ACC112 (cell line): ENCODE measurements around the gene PSRC1.
A peak's percentile ranks its signal among the peaks of the same experiment; 100 is the strongest.

Experiments
- H2AFZ ChIP-seq: fragments of 200-600 bp; sonication (generic); one replicate; pipeline ENCODE4 v1.6.0; 2017; ENCODE audit warnings: antibody characterized with exemption, low read length; ENCODE audit not compliant: unreplicated experiment
- H3K27ac ChIP-seq: fragments of 200-600 bp; sonication (generic); 2 replicates; pipeline ENCODE4 v1.5.1; 2014; ENCODE audit warnings: low read depth, mild to moderate bottlenecking, antibody characterized with exemption, low read length, moderate library complexity
- H3K27me3 ChIP-seq: fragments of 200-600 bp; sonication (generic); 2 replicates; pipeline ENCODE4 v1.6.1; 2014; ENCODE audit warnings: mild to moderate bottlenecking, antibody characterized with exemption, low read length, moderate library complexity, mixed read lengths; ENCODE audit not compliant: insufficient read depth
- H3K36me3 ChIP-seq: fragments of 200-600 bp; sonication (generic); 2 replicates; pipeline ENCODE4 v1.6.1; 2016; ENCODE audit warnings: mild to moderate bottlenecking, antibody characterized with exemption, low read length, moderate library complexity, mixed read lengths; ENCODE audit not compliant: insufficient read depth
- H3K4me1 ChIP-seq: fragments of 200-600 bp; sonication (generic); one replicate; pipeline ENCODE4 v1.6.1; 2016; ENCODE audit warnings: low read length, mixed read lengths; ENCODE audit not compliant: insufficient read depth, unreplicated experiment, control insufficient read depth
- H3K4me3 ChIP-seq: fragments of 200-600 bp; sonication (generic); 2 replicates; pipeline ENCODE4 v1.5.1; 2014; ENCODE audit warnings: mild to moderate bottlenecking, low read depth, low read length
- H3K79me2 ChIP-seq: fragments of 200-600 bp; sonication (generic); one replicate; pipeline ENCODE4 v1.6.0; 2016; ENCODE audit warnings: low read length; ENCODE audit not compliant: control insufficient read depth, unreplicated experiment, insufficient read depth

Gene PSRC1

GRCh38 chr1:109282952-109283747, at the start of gene PSRC1:
TSS of gene PSRC1 (minus strand) at chr1:109283145.
- H3K4me1 ChIP-seq, result peaks cover 16% of the 10 kb centered on the region
- no peaks in the 10 kb centered on the region for H3K27me3 ChIP-seq
- H2AFZ ChIP-seq, result peak within 1 kb of the TSS; percentile 58
- peaks cover 21% of the 10 kb centered on the region for H3K79me2 ChIP-seq
- peak within 1 kb of the TSS; percentile 52 for H3K27ac ChIP-seq
- no peaks in the 10 kb centered on the region for H3K36me3 ChIP-seq
- peak within 1 kb of the TSS; percentile 84 for H3K4me3 ChIP-seq

DNA sequence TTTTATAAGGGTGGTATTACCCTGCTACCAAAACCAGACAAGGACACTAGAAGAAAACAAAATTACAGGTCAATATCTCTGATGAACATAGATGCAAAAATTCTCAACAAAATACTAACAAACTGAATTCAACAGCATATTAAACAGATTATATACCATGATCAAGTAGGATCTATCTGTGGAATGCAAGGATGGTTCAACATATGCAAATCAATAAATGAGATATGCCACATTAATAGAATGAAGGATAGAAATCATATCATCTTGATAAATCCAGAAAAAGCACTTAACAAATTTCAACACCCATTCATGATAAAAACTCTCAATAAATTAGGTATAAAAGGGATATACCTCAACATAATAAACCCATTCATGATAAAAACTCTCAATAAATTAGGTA, 48.2 kb upstream of the PSRC1 start:
- Histone ChIP-seq H3K4me3 (no peak overlapping the region), H3K27me3 (no peaks in the 10 kb centered on the region)

GRCh38 chr1:109327285-109327684, 44.3 kb upstream of the PSRC1 start:
- Histone ChIP-seq H3K27ac (no peak overlapping the region), H3K79me2 (no peaks in the 10 kb centered on the region), H3K4me1 (no peaks in the 10 kb centered on the region), H3K36me3 (peaks cover 14% of the 10 kb centered on the region; the same call in 1 of the 2 replicates), H3K4me3 (no peak overlapping the region), H2AFZ (no peak overlapping the region), H3K27me3 (no peaks in the 10 kb centered on the region)

More for the DNA sequence above, 48.2 kb upstream of the PSRC1 start:
- no peak overlapping the region for H2AFZ ChIP-seq
- H3K36me3 ChIP-seq, result peaks cover 19% of the 10 kb centered on the region; the same call in 1 of the 2 replicates
- no peaks in the 10 kb centered on the region for H3K79me2 ChIP-seq
- no peaks in the 10 kb centered on the region for H3K4me1 ChIP-seq
- H3K27ac ChIP-seq, result no peak overlapping the region

DNA sequence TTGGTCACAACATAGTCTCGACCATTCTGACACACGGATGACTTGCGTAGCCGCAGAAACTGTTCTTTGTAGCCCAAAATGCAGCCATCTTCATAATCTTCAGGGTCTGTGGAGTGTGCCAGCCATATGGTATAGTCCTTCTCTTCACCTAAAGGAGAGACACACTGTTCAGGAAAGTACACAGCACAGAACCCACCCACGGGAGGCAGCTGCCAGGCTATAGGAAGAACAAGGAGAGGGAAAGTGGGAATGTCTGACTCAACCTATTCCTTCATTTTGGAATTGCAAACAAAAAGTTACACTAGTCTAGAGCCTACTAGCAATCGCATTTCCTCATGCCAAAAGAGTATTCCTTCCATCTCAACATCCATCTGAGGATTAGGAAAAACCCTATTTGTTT, 40.0 kb upstream of the PSRC1 start:
- H3K79me2 ChIP-seq, result no peaks in the 10 kb centered on the region
- H3K36me3 ChIP-seq, result no peaks in the 10 kb centered on the region
- no peak overlapping the region for H2AFZ ChIP-seq
- no peak overlapping the region for H3K4me3 ChIP-seq
- no peaks in the 10 kb centered on the region for H3K4me1 ChIP-seq
- no peak overlapping the region for H3K27ac ChIP-seq
- no peaks in the 10 kb centered on the region for H3K27me3 ChIP-seq

- Histone ChIP-seq H3K4me3 (no peak overlapping the region), H2AFZ (no peak overlapping the region), H3K27ac (no peak overlapping the region), H3K27me3 (no peaks in the 10 kb centered on the region), H3K4me1 (no peaks in the 10 kb centered on the region), H3K79me2 (no peaks in the 10 kb centered on the region), H3K36me3 (no peaks in the 10 kb centered on the region)
These were observed 36.2 kb upstream of the PSRC1 start for GRCh38 chr1:109319114-109319513.

- no peak overlapping the region for H2AFZ ChIP-seq
- H3K4me3 ChIP-seq, result no peak overlapping the region
- no peaks in the 10 kb centered on the region for H3K79me2 ChIP-seq
- H3K27me3 ChIP-seq, result no peaks in the 10 kb centered on the region
- H3K27ac ChIP-seq, result no peak overlapping the region
- H3K36me3 ChIP-seq, result no peaks in the 10 kb centered on the region
- peaks cover 4% of the 10 kb centered on the region for H3K4me1 ChIP-seq
These were observed 33.6 kb upstream of the PSRC1 start for GRCh38 chr1:109316506-109316905.

GRCh38 chr1:109315288-109315687, 32.3 kb upstream of the PSRC1 start:
- Histone ChIP-seq H2AFZ (no peak overlapping the region), H3K79me2 (no peaks in the 10 kb centered on the region), H3K4me3 (no peak overlapping the region), H3K36me3 (no peaks in the 10 kb centered on the region), H3K4me1 (peaks cover 4% of the 10 kb centered on the region), H3K27ac (no peak overlapping the region), H3K27me3 (no peaks in the 10 kb centered on the region)

DNA sequence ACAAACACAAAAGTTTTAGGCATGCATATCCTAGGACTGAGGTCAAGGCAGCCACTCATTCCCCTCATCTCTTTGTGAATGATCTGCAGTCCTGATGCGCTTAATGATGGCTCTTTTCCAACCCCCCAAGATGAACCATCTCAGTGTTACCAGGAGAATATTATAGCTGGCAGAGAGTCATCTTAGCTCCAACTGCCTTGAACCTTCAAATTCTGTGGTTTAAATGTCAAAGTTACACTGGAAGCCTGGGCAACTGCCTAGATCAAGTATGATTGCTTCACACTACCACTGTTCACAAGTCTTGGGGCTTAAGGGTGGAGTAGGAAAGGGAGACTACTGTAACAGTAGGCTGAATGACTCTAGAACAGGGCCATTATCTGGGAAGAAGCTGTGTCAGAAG, 31.9 kb upstream of the PSRC1 start:
- Histone ChIP-seq H3K4me1 (peaks cover 4% of the 10 kb centered on the region), H3K79me2 (no peaks in the 10 kb centered on the region), H3K36me3 (no peaks in the 10 kb centered on the region), H3K4me3 (no peak overlapping the region), H3K27me3 (no peaks in the 10 kb centered on the region), H2AFZ (no peak overlapping the region), H3K27ac (no peak overlapping the region)

GRCh38 chr1:109312978-109313775, 30.2 kb upstream of the PSRC1 start:
- Histone ChIP-seq H3K4me3 (no peak overlapping the region), H3K79me2 (no peaks in the 10 kb centered on the region), H2AFZ (no peak overlapping the region), H3K4me1 (peaks cover 4% of the 10 kb centered on the region), H3K27me3 (no peaks in the 10 kb centered on the region), H3K36me3 (no peaks in the 10 kb centered on the region), H3K27ac (no peak overlapping the region)

GRCh38 chr1:109312246-109312645, 29.3 kb upstream of the PSRC1 start:
- Histone ChIP-seq H3K27ac (no peak overlapping the region), H3K4me1 (peaks cover 4% of the 10 kb centered on the region), H3K27me3 (no peaks in the 10 kb centered on the region), H3K4me3 (no peak overlapping the region), H2AFZ (no peak overlapping the region), H3K79me2 (no peaks in the 10 kb centered on the region), H3K36me3 (no peaks in the 10 kb centered on the region)

- no peak overlapping the region for H2AFZ ChIP-seq
- H3K27me3 ChIP-seq, result no peaks in the 10 kb centered on the region
- no peaks in the 10 kb centered on the region for H3K79me2 ChIP-seq
- H3K4me3 ChIP-seq, result no peak overlapping the region
- H3K4me1 ChIP-seq, result peaks cover 4% of the 10 kb centered on the region
- no peak overlapping the region for H3K27ac ChIP-seq
- H3K36me3 ChIP-seq, result no peaks in the 10 kb centered on the region
These were observed 26.4 kb upstream of the PSRC1 start for GRCh38 chr1:109309347-109309746.
